K562 (cell line): ENCODE results near the gene BOLA1. TPM values are rescaled to one million over a fixed set of nuclear protein-coding genes. Genes with fewer than 3 reads are reported as not detected.

Experiments
- GABPB2 ChIP-seq: fragments of 250-450 bp; sonication (Bioruptor Pico); conservative IDR thresholded peaks from 2 replicates; pipeline ENCODE4 v1.5.1; 2021; ENCODE audit warnings: mild to moderate bottlenecking
- HNRNPL ChIP-seq: fragments of 200-400 bp; formaldehyde crosslinking; IDR thresholded peaks from 2 replicates; pipeline ENCODE4 v1.6.1; 2017; ENCODE audit warnings: low read depth, mild to moderate bottlenecking, low read length
- HOXB6 ChIP-seq: fragments of 250-450 bp; sonication (Bioruptor Pico); IDR thresholded peaks from 2 replicates; pipeline ENCODE4 v1.5.1; 2022; ENCODE audit warnings: mild to moderate bottlenecking, borderline replicate concordance
- JUNB ChIP-seq: fragments of 450-650 bp; formaldehyde crosslinking; conservative IDR thresholded peaks from 2 replicates; pipeline ENCODE4 v1.4.0; 2020; ENCODE audit warnings: mild to moderate bottlenecking
- KAT7 ChIP-seq: sonication (generic); formaldehyde crosslinking; IDR thresholded peaks from 2 replicates; pipeline ENCODE4 v1.8.0; 2022; ENCODE audit warnings: missing genetic modification reagents, mild to moderate bottlenecking, borderline replicate concordance
- RB1 ChIP-seq: fragments of 450-650 bp; IDR thresholded peaks from 2 replicates; pipeline ENCODE4 v1.6.1; 2017; ENCODE audit warnings: low read depth, mild to moderate bottlenecking
- SIN3A ChIP-seq, 2 experiments: fragments of 150-350 bp in 1 of 2; IDR thresholded peaks; 2 replicates each; pipeline ENCODE4 v1.6.1; 2011 to 2016; ENCODE audit warnings: borderline replicate concordance in 2 of 2, low read depth in 2 of 2, low read length in 2 of 2, mild to moderate bottlenecking in 2 of 2, moderate library complexity in 2 of 2; ENCODE audit not compliant: control insufficient read depth in 1 of 2
- SREBF2 ChIP-seq: sonication (generic); formaldehyde crosslinking; IDR thresholded peaks from 2 replicates; pipeline ENCODE4 v1.4.0; 2020; ENCODE audit warnings: mild to moderate bottlenecking, missing genetic modification reagents
- polyA plus RNA-seq, 8 experiments: library from polyadenylated mRNA; depleted of rRNA in 4 of 8; stranded (reverse) in 5 of 8; unstranded in 3 of 8; fragments of >200 nt; fragmentation: Nextera tagmentation in 2 of 8; fragmentation: Illumina TruSeq in 1 of 8; extraction: Ambion mirVana in 2 of 8; extraction: Trizol in 1 of 8; gene quantifications; 2 replicates each; pipeline versions ENCODE4 v1.2.1 to v1.2.3, GENCODE V29; 2011 to 2014; ENCODE audit warnings: inconsistent platforms in 1 of 8, missing spikeins in 1 of 8
- total RNA-seq, 7 experiments: library from RNA; depleted of rRNA in 6 of 7; stranded (reverse); fragments of >200 nt in 6 of 7; fragmentation: Illumina TruSeq in 2 of 7; extraction: Trizol in 2 of 7; gene quantifications; 2 replicates each; pipeline versions ENCODE4 v1.2.1 to v1.2.3, GENCODE V29; 2011 to 2021; ENCODE audit warnings: low replicate concordance in 1 of 7
- TF ChIP-seq, protein P1 (sequence below): fragments of 450-650 bp; conservative IDR thresholded peaks from 2 replicates; pipeline ENCODE4 v1.6.1; 2016; ENCODE audit warnings: missing genetic modification characterization, low read depth, mild to moderate bottlenecking, control low read depth, missing compliant biosample characterization
- TF ChIP-seq, protein P2 (sequence below): fragments of 450-650 bp; IDR thresholded peaks from 2 replicates; pipeline ENCODE4 v1.6.1; 2016; ENCODE audit warnings: missing biosample characterization, missing genetic modification characterization
- TF ChIP-seq, protein P3 (sequence below), 2 experiments: fragments of 450-650 bp; formaldehyde crosslinking in 1 of 2; IDR thresholded peaks; 2 replicates each; pipeline versions ENCODE4 v1.4.0 to v1.6.1; 2014 to 2020; ENCODE audit warnings: mild to moderate bottlenecking in 2 of 2, borderline replicate concordance in 1 of 2, low read depth in 1 of 2
- TF ChIP-seq, protein P4 (sequence below), 2 experiments: fragments of 450-650 bp in 1 of 2; sonication (generic) in 1 of 2; formaldehyde crosslinking; conservative IDR thresholded peaks; 2 replicates each; pipeline versions ENCODE4 v1.4.0 to v1.8.1; 2020 to 2022; ENCODE audit warnings: mild to moderate bottlenecking in 1 of 2, missing genetic modification reagents in 1 of 2

The BOLA1 gene
- total and polyA plus RNA-seq, 9 of the 15 experiments (the other 6 are each of a cell fraction or from before 2014, with no cell fraction given): 0.18 to 1.2 (median 0.40) TPM; not detected in 2

DNA sequence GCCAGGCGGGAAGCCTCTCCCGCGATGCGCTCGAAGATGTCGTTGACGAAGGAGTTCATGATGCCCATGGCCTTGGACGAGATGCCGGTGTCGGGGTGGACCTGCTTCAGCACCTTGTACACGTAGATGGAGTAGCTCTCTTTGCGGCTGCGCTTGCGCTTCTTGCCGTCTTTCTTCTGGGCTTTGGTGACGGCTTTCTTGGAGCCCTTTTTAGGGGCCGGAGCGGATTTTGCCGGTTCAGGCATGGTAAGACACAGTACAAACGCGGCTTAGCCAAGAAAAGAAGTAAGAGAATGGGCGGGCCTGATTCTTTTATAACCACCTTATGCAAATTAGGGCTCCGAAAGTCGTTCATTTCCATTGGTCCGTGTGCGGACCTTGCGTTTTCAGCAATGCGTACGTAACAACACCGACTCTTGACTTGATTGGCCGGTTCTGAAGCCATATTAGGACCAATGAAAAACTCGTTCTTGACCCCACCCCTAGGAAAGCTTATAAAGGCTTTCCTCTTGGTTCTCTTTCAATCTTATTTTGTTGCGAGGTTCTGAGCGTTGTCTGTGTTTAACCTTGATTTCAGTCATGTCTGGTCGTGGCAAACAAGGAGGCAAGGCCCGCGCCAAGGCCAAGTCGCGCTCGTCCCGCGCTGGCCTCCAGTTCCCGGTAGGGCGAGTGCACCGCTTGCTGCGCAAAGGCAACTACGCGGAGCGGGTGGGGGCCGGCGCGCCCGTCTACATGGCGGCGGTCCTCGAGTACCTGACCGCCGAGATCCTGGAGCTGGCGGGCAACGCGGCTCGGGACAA is 12.8 kb upstream of the BOLA1 start (continued):
- no peak for TF ChIP-seq KAT7 (CRISPR knock-in tag)
- no peak; the same call in none of the 2 replicates for TF ChIP-seq GABPB2 (CRISPR knock-in tag)
- TF ChIP-seq HNRNPL: peak; percentile 92; the same call in 1 of the 2 replicates
- no peak for TF ChIP-seq SREBF2 (CRISPR knock-in tag)
- TF ChIP-seq, protein P1, sequence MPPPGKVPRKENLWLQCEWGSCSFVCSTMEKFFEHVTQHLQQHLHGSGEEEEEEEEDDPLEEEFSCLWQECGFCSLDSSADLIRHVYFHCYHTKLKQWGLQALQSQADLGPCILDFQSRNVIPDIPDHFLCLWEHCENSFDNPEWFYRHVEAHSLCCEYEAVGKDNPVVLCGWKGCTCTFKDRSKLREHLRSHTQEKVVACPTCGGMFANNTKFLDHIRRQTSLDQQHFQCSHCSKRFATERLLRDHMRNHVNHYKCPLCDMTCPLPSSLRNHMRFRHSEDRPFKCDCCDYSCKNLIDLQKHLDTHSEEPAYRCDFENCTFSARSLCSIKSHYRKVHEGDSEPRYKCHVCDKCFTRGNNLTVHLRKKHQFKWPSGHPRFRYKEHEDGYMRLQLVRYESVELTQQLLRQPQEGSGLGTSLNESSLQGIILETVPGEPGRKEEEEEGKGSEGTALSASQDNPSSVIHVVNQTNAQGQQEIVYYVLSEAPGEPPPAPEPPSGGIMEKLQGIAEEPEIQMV (tag): peak; percentile 62; the same call in 1 of the 2 replicates
- TF ChIP-seq, protein P2, sequence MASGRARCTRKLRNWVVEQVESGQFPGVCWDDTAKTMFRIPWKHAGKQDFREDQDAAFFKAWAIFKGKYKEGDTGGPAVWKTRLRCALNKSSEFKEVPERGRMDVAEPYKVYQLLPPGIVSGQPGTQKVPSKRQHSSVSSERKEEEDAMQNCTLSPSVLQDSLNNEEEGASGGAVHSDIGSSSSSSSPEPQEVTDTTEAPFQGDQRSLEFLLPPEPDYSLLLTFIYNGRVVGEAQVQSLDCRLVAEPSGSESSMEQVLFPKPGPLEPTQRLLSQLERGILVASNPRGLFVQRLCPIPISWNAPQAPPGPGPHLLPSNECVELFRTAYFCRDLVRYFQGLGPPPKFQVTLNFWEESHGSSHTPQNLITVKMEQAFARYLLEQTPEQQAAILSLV (tag): no peak
- TF ChIP-seq JUNB (CRISPR knock-in tag): no peak
- TF ChIP-seq, protein P3, sequence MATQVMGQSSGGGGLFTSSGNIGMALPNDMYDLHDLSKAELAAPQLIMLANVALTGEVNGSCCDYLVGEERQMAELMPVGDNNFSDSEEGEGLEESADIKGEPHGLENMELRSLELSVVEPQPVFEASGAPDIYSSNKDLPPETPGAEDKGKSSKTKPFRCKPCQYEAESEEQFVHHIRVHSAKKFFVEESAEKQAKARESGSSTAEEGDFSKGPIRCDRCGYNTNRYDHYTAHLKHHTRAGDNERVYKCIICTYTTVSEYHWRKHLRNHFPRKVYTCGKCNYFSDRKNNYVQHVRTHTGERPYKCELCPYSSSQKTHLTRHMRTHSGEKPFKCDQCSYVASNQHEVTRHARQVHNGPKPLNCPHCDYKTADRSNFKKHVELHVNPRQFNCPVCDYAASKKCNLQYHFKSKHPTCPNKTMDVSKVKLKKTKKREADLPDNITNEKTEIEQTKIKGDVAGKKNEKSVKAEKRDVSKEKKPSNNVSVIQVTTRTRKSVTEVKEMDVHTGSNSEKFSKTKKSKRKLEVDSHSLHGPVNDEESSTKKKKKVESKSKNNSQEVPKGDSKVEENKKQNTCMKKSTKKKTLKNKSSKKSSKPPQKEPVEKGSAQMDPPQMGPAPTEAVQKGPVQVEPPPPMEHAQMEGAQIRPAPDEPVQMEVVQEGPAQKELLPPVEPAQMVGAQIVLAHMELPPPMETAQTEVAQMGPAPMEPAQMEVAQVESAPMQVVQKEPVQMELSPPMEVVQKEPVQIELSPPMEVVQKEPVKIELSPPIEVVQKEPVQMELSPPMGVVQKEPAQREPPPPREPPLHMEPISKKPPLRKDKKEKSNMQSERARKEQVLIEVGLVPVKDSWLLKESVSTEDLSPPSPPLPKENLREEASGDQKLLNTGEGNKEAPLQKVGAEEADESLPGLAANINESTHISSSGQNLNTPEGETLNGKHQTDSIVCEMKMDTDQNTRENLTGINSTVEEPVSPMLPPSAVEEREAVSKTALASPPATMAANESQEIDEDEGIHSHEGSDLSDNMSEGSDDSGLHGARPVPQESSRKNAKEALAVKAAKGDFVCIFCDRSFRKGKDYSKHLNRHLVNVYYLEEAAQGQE (IDR thresholded peaks at IDR 0.05; ENCODE audit: borderline replicate concordance): peak; percentile 87
- TF ChIP-seq, protein P3 (CRISPR knock-in tag; IDR thresholded peaks at IDR 0.05; ENCODE audit: low read depth): no peak
- TF ChIP-seq, protein P4, sequence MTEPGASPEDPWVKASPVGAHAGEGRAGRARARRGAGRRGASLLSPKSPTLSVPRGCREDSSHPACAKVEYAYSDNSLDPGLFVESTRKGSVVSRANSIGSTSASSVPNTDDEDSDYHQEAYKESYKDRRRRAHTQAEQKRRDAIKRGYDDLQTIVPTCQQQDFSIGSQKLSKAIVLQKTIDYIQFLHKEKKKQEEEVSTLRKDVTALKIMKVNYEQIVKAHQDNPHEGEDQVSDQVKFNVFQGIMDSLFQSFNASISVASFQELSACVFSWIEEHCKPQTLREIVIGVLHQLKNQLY (CRISPR knock-in tag; conservative IDR thresholded peaks at IDR 0.05): peak; percentile 15 to 95; a peak in 2 of 4 replicates
- peak; percentile 26 to 39; a peak in 2 of 4 replicates for TF ChIP-seq SIN3A (IDR thresholded peaks at IDR 0.05; ENCODE audit: borderline replicate concordance in 2 of 2, control insufficient read depth in 1 of 2, low read depth in 2 of 2, low read length in 2 of 2)
- no peak; the same call in 1 of the 2 replicates for TF ChIP-seq HOXB6 (CRISPR knock-in tag)
- peak; percentile 77 for TF ChIP-seq RB1
